HFFc6 (cell line): ENCODE results near the gene FAS. TPM values are rescaled to one million over a fixed set of nuclear protein-coding genes. Genes with fewer than 3 reads are reported as not detected.
A peak's percentile ranks its signal among the peaks of the same experiment; 100 is the strongest.

Experiments
- DNase-seq: peaks from one replicate; pipeline ENCODE4 v3.0.0-alpha.2; 2018
- H3K27ac Mint-ChIP-seq: 2 replicates; pipeline ENCODE4 v1.8.0; 2020; ENCODE audit warnings: mild to moderate bottlenecking, mixed read lengths
- H3K27me3 Mint-ChIP-seq: 2 replicates; pipeline ENCODE4 v1.8.0; 2021; ENCODE audit warnings: mild to moderate bottlenecking, moderate library complexity, mixed read lengths; ENCODE audit not compliant: insufficient read depth
- H3K36me3 Mint-ChIP-seq: 2 replicates; pipeline ENCODE4 v1.8.0; 2021; ENCODE audit warnings: low read depth, mixed read lengths
- H3K4me1 Mint-ChIP-seq: 2 replicates; pipeline ENCODE4 v1.8.0; 2020; ENCODE audit warnings: low read depth, mixed read lengths
- H3K4me3 Mint-ChIP-seq: 2 replicates; pipeline ENCODE4 v1.8.0; 2020; ENCODE audit warnings: mild to moderate bottlenecking, moderate library complexity, mixed read lengths
- H3K9me3 Mint-ChIP-seq: 2 replicates; pipeline ENCODE4 v1.8.0; 2020; ENCODE audit warnings: mild to moderate bottlenecking, mixed read lengths
- total RNA-seq, 6 experiments: library from RNA; stranded (reverse); fragmentation: NEBNext Ultra II Directional; extraction: Animal tissue kit (Norgen Biotek cat#: 25700); gene quantifications; 2 replicates in 1 of 6; 3 replicates in 5 of 6; pipeline ENCODE4 v1.2.3, GENCODE V29; 2021
- TF ChIP-seq, protein P1 (sequence below): fragments of 200-600 bp; sonication (generic); IDR thresholded peaks from 2 replicates; pipeline ENCODE4 v1.5.0; 2021; ENCODE audit warnings: antibody characterized with exemption, mild to moderate bottlenecking

Gene FAS
- total RNA-seq, 6 experiments from 2014 or later: 52.9 to 62.9 (median 57.5) TPM

DNA sequence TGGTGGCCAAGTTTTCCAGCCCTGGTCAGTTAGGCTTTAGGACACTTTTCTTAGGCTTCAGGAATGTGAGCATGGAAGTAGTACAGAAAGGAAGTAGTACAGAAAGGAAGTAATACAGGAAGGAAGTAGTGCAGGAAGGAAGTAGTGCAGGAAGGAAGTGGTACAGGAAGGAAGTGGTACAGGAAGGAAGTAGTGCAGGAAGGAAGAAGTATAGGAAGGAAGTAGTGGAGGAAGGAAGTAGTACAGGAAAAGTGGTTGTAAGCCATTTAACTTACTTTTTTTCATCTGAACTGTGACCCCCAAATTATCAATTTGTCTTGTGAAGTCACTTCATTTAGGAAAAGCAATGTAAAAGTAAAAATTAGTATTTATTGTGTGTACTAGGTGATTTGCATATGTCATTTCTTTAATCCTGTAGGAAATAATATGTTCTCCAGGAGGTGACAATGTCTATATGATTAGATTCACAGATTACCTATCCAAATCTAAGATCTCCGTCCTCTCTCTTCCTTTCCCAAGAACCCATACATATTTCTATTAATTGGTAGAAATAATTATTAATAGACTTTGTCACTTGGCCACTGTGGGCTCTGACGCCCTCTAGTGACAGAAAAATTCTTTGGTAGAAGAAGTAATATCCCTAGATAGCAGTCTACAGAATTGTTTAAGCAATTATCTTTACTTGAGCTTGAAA is 3.9 kb upstream of the FAS start:
- H3K36me3 Mint-ChIP-seq: peaks cover 19% of the 10 kb centered on the region
- no peak overlapping the region for H3K27ac Mint-ChIP-seq
- H3K4me1 Mint-ChIP-seq: peaks cover 63% of the 10 kb centered on the region
- H3K9me3 Mint-ChIP-seq: no peaks in the 10 kb centered on the region
- H3K27me3 Mint-ChIP-seq: no peaks in the 10 kb centered on the region; the same call in 1 of the 2 replicates
- H3K4me3 Mint-ChIP-seq: no peak overlapping the region
- DNase-seq: peak; percentile 33
- TF ChIP-seq, protein P1, sequence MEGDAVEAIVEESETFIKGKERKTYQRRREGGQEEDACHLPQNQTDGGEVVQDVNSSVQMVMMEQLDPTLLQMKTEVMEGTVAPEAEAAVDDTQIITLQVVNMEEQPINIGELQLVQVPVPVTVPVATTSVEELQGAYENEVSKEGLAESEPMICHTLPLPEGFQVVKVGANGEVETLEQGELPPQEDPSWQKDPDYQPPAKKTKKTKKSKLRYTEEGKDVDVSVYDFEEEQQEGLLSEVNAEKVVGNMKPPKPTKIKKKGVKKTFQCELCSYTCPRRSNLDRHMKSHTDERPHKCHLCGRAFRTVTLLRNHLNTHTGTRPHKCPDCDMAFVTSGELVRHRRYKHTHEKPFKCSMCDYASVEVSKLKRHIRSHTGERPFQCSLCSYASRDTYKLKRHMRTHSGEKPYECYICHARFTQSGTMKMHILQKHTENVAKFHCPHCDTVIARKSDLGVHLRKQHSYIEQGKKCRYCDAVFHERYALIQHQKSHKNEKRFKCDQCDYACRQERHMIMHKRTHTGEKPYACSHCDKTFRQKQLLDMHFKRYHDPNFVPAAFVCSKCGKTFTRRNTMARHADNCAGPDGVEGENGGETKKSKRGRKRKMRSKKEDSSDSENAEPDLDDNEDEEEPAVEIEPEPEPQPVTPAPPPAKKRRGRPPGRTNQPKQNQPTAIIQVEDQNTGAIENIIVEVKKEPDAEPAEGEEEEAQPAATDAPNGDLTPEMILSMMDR: peak; percentile 96

DNA sequence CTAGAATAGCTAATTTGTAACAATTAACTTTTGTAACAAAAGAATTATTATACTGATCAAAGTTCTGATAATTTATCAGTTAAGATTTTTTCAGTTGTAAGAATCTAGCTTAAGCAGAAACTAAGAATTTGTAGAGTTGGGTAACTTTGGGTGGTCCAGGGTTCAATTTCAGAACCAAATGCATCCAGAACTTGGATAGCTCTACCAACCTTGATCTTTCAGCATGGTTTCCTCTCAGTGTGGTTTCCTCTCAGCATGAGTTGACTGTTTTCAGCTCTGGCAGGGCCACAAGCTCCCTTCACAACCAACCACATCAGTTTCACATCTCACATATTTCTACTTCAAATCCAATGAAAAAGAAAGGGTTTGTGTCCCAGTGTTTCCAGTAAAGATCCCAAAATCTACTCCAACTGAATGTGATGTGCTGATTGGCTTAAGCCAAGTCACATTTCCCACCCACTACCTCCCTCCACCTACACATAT is 3.3 kb upstream of the FAS start:
- H3K36me3 Mint-ChIP-seq: peaks cover 21% of the 10 kb centered on the region
- no peaks in the 10 kb centered on the region; the same call in 1 of the 2 replicates for H3K27me3 Mint-ChIP-seq
- no peak for DNase-seq
- peaks cover 65% of the 10 kb centered on the region for H3K4me1 Mint-ChIP-seq
- TF ChIP-seq, protein P1: peak; percentile 50
- no peaks in the 10 kb centered on the region for H3K9me3 Mint-ChIP-seq
- H3K4me3 Mint-ChIP-seq: no peak overlapping the region
- 0 out of 2 replicates have a peak overlapping the region, but pooled peaks have one; percentile 17 for H3K27ac Mint-ChIP-seq

DNA sequence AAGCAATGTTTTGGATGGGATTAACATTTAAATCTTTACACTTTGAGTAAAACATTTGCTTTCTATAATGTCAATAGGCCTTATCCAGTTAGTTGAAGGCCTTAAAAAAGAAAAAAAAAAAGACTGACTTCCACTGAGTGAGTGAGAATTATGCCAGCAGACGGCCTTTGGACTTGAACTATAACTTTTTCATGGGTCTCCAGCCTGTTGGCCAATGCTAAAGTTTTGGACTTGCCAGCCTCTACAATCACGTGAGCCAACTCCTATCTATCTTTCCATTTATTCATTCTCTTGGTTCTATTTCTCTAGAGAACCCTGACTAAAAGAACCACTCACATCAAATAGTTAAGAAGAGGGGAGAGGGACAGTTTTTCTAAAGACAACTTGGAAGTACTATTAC is 2.8 kb upstream of the FAS start:
- peaks cover 24% of the 10 kb centered on the region for H3K36me3 Mint-ChIP-seq
- H3K27ac Mint-ChIP-seq: peak overlapping the region; percentile 12; the same call in 1 of the 2 replicates
- TF ChIP-seq, protein P1: no peak
- H3K4me1 Mint-ChIP-seq: peaks cover 67% of the 10 kb centered on the region
- DNase-seq: no peak
- no peaks in the 10 kb centered on the region for H3K9me3 Mint-ChIP-seq
- peak overlapping the region; percentile 11; the same call in 1 of the 2 replicates for H3K4me3 Mint-ChIP-seq
- H3K27me3 Mint-ChIP-seq: no peaks in the 10 kb centered on the region; the same call in 1 of the 2 replicates

DNA sequence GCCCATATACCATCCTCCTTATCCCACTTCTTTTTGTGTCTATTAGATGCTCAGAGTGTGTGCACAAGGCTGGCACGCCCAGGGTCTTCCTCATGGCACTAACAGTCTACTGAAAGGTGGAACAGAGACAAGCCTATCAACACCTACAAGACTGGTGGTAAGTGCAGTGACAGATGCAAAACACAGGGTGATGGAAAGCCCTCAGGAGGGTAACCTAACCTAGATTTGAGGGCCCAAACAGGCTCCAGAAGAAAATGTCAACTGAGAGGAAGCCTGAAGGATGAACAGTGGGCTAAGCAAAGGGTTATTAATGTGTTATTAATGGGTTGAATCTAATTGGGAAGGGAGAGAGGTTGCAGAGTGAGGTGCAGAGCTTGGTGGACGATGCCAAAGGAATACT is 1.2 kb upstream of the FAS start:
- DNase-seq: no peak
- TF ChIP-seq, protein P1: no peak
- H3K4me1 Mint-ChIP-seq: peaks cover 67% of the 10 kb centered on the region
- H3K4me3 Mint-ChIP-seq: peak overlapping the region; percentile 98
- peak overlapping the region; percentile 94 for H3K27ac Mint-ChIP-seq
- H3K36me3 Mint-ChIP-seq: peaks cover 23% of the 10 kb centered on the region
- no peaks in the 10 kb centered on the region for H3K9me3 Mint-ChIP-seq
- H3K27me3 Mint-ChIP-seq: no peaks in the 10 kb centered on the region; the same call in 1 of the 2 replicates

DNA sequence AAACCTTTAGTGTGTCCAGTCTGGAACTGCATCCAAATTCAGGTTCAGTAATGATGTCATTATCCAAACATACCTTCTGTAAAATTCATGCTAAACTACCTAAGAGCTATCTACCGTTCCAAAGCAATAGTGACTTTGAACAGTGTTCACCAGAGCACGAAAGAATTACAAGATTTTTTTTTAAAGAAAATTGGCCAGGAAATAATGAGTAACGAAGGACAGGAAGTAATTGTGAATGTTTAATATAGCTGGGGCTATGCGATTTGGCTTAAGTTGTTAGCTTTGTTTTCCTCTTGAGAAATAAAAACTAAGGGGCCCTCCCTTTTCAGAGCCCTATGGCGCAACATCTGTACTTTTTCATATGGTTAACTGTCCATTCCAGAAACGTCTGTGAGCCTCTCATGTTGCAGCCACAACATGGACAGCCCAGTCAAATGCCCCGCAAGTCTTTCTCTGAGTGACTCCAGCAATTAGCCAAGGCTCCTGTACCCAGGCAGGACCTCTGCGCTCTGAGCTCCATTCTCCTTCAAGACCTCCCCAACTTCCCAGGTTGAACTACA is 694 bp upstream of the FAS start:
- TF ChIP-seq, protein P1: no peak
- H3K36me3 Mint-ChIP-seq: peaks cover 23% of the 10 kb centered on the region
- no peaks in the 10 kb centered on the region for H3K9me3 Mint-ChIP-seq
- peak overlapping the region; percentile 98 for H3K4me3 Mint-ChIP-seq
- peak; percentile 77 for DNase-seq
- peak overlapping the region; percentile 94 for H3K27ac Mint-ChIP-seq
- no peaks in the 10 kb centered on the region; the same call in 1 of the 2 replicates for H3K27me3 Mint-ChIP-seq
- peaks cover 67% of the 10 kb centered on the region for H3K4me1 Mint-ChIP-seq
